ENCODE measurements around the gene MYH16. TPM values are rescaled to one million over a fixed set of nuclear protein-coding genes. Genes with fewer than 3 reads are reported as not detected.

MYH16 gene
- total RNA-seq, 4 donors from 2014 or later, result 0.76 TPM; not detected in 3

DNA sequence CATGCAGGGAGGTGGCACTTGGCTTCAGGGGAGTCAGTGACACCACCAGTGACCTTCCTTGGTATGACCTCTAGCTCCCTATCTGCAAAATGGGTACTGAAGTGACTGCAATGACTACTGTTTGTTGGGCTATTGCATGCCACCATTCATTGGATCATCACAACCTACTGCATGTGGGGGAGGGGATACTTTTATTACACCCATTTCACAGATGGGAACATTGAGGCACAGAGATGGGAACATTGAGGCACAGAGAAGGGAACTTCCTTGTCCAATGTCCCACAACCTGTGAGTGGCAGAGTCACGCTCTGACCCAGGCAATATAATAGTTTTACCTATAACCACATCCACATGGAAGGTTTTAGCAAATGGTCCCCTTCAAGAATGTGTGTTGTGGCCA lies 12.2 kb upstream of the MYH16 start:
- H3K36me3 ChIP-seq, result no peaks in the 10 kb centered on the region
- intact Hi-C loops (cut with DNase I), result no loop called here
- peaks cover 0 to 6% (median 0%) of the 10 kb centered on the region in 3 donors for H3K4me1 ChIP-seq
- WGBS, 2 donors, result 100% methylated on average over 1 of the region's 1 CpG
- no peak for TF ChIP-seq POLR2A (IDR thresholded peaks at IDR 0.05)
- no peak for TF ChIP-seq CTCF (IDR thresholded peaks at IDR 0.05)
- no peak for DNase-seq
- H3K27ac ChIP-seq, result no peak overlapping the region
- H3K4me3 ChIP-seq, result no peak overlapping the region
- H3K9me3 ChIP-seq, result no peaks in the 10 kb centered on the region
- H3K27me3 ChIP-seq, result no peaks in the 10 kb centered on the region

- Histone ChIP-seq H3K27me3 (no peaks in the 10 kb centered on the region), H3K4me1 (peaks cover 0 to 6% (median 0%) of the 10 kb centered on the region in 3 donors), H3K9me3 (no peaks in the 10 kb centered on the region), H3K36me3 (no peaks in the 10 kb centered on the region), H3K4me3 (no peak overlapping the region), H3K27ac (no peak overlapping the region)
- intact Hi-C loops (cut with DNase I), result no loop called here
- no peak for DNase-seq
- no peak for TF ChIP-seq POLR2A (IDR thresholded peaks at IDR 0.05)
- no peak for TF ChIP-seq CTCF (IDR thresholded peaks at IDR 0.05)
- 47 to 51% methylated on average over 5 to 6 of the region's 6 CpGs for WGBS, 2 donors
Measured at GRCh38 chr7:99261646-99262045, 11.0 kb upstream of the MYH16 start.

DNA sequence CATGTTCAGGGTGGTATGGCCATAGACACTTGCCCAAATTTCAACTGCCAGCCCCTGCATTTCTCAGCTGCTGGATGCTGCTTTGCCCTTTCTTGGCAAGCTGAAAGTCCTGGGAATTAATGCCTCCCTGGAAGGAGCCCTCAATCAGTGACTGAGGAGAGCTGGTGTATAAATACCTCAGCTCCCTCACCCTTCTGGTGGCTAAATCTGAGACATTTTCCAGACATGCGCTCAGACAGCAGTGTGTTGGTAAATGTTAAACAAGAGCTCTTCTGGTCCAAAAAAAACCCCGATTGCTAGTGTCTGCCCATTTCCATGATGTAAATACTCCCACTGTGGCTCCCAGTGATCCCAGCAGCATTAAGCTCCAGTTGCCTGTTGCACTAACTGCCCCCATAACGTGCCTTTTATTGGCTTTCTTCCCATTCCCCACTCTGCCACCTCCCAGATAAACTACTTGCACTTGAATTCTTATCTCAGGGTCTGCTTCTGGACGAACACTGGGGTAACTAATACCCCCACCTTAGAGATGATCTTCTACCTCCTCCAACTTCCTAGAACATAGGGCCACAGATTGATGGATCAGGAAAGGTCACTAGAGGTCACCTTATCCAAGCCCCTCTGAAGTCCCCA lies 6.7 kb upstream of the MYH16 start:
- 75 to 83% methylated on average over 4 of the region's 4 CpGs for WGBS, 2 donors
- Histone ChIP-seq H3K4me1 (peaks cover 0 to 23% (median 0%) of the 10 kb centered on the region in 3 donors), H3K9me3 (no peaks in the 10 kb centered on the region), H3K36me3 (no peaks in the 10 kb centered on the region), H3K4me3 (no peak overlapping the region), H3K27me3 (no peaks in the 10 kb centered on the region), H3K27ac (no peak overlapping the region)
- intact Hi-C loops (cut with DNase I), result no loop called here
- DNase-seq, result no peak
- TF ChIP-seq POLR2A (IDR thresholded peaks at IDR 0.05), result no peak
- TF ChIP-seq CTCF (IDR thresholded peaks at IDR 0.05), result no peak

DNA sequence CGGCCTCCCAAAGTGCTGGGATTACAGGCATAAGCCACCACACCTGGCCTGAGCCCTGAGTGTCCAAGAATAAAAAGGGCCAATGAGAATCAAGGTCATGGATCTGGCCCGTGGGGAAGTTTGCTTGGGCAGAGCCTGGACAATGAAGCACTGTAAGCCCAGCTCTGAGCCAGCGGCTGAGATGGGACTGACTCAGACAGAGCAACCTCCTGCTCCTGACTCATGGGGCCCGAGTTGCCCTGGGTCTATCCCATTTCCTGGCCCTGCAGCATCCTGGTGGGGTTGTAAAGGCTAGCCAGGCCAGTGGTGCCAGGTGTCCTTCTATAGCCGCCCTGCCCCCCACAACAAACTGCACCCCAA lies 5.2 kb upstream of the MYH16 start:
- no peak for DNase-seq
- Histone ChIP-seq H3K27ac (peak overlapping the region; percentile 5 to 63 (median 10)), H3K9me3 (no peaks in the 10 kb centered on the region), H3K27me3 (no peaks in the 10 kb centered on the region), H3K4me1 (peaks cover 0 to 17% (median 0%) of the 10 kb centered on the region in 3 donors), H3K36me3 (no peaks in the 10 kb centered on the region), H3K4me3 (no peak overlapping the region)
- TF ChIP-seq POLR2A (IDR thresholded peaks at IDR 0.05) (no peak), CTCF (IDR thresholded peaks at IDR 0.05) (no peak)
- WGBS, 2 donors, result 44 to 76% methylated on average over 2 to 4 of the region's 5 CpGs
- intact Hi-C loops (cut with DNase I), result no loop called here

DNA sequence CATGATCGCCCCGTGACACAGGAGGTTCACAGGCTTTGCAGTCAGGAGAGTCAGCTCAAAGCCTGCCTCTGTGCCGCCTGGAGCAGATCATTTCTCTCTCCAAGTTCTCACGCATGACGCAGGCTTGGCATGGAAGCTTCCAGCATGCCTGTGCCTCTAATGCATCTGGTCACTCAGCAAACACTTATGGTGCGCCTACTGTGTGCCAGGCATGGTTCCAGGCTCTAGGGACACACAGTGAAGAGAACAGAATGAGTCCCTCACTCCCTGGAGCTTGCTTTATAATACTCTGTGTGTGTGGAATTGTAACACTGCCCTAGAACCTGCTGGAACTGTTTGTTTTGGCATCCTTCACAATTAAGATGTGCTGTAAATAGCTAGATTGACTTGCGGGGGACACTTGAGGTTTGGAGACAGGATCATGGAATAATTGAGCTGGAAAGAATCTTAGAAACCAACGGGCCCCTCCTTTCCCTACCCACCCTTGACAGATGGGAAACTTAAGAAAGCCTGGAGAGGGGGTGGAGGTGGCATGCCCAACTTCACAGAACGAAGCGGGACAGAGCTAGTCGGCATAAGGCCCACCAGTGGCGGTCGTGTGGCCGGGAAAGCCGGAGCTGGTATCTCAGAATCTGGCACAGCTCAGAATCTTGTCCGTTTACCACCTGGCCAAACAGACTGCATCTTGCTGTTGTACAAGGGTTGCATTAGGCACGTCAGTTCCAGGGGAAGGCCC lies 4.6 kb upstream of the MYH16 start:
- peak overlapping the region; percentile 5 to 63 (median 10) for H3K27ac ChIP-seq
- peaks cover 0 to 19% (median 0%) of the 10 kb centered on the region in 3 donors for H3K4me1 ChIP-seq
- intact Hi-C loops (cut with DNase I), result no loop called here
- H3K36me3 ChIP-seq, result no peaks in the 10 kb centered on the region
- 54 to 70% methylated on average over 17 of the region's 17 CpGs for WGBS, 2 donors
- H3K9me3 ChIP-seq, result no peaks in the 10 kb centered on the region
- H3K27me3 ChIP-seq, result no peaks in the 10 kb centered on the region
- H3K4me3 ChIP-seq, result no peak overlapping the region
- TF ChIP-seq CTCF (IDR thresholded peaks at IDR 0.05) (no peak), POLR2A (IDR thresholded peaks at IDR 0.05) (no peak)
- DNase-seq, result no peak
